ENCODE results near the gene ZFYVE27.

DNA sequence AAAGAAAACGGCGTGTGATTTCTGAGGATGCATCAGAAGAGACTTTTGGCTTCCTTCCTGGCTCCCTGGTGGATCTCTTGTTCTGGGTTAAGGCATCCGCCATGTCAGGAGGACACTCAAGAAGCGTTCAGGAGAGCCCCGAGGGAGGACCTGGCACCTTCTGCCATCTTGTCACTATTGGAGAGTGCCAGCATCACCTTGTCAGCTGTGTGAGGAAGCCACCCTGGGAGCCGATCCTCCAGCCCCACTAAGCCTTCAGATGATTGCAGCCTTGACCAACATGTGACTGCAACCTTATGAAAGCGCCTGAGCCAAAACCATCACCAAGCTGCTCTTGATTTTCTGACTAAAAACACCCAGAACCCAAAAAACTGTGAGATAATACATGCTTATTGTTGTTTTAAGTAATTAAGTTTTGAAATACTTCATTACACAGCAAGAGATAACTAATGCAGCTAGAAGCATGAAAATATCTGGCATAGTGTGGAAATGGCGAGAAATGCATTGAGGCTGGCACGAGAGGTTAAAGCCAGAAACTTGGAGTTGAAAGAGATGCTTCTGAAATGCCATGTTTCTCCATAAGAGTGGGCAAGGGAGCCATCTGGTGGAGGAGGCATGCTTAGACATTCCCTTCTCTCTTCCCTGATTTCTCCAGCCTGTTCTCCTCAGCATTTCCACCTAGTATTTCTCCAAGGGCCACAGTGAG is 5.4 kb upstream of the ZFYVE27 start:
- TF ChIP-seq, protein P1, sequence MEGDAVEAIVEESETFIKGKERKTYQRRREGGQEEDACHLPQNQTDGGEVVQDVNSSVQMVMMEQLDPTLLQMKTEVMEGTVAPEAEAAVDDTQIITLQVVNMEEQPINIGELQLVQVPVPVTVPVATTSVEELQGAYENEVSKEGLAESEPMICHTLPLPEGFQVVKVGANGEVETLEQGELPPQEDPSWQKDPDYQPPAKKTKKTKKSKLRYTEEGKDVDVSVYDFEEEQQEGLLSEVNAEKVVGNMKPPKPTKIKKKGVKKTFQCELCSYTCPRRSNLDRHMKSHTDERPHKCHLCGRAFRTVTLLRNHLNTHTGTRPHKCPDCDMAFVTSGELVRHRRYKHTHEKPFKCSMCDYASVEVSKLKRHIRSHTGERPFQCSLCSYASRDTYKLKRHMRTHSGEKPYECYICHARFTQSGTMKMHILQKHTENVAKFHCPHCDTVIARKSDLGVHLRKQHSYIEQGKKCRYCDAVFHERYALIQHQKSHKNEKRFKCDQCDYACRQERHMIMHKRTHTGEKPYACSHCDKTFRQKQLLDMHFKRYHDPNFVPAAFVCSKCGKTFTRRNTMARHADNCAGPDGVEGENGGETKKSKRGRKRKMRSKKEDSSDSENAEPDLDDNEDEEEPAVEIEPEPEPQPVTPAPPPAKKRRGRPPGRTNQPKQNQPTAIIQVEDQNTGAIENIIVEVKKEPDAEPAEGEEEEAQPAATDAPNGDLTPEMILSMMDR (IDR thresholded peaks at IDR 0.05; ENCODE audit: borderline replicate concordance, extremely low read depth, low read length, poor library complexity, severe bottlenecking): peak; percentile 96
- no peak for TF ChIP-seq EZH2 (IDR thresholded peaks at IDR 0.05; ENCODE audit: borderline replicate concordance, low read depth, low read length, severe bottlenecking)
